IMR-90 (cell line): ENCODE results near the gene RDH16. TPM values are rescaled to one million over a fixed set of nuclear protein-coding genes. Genes with fewer than 3 reads are reported as not detected.

ENCODE experiments used
- ATAC-seq: fragments of 200-7000 bp; cut with Tn5 transposase; 2 replicates; pipeline ENCODE4 v1.9.1; 2020; ENCODE audit warnings: low read depth, mild to moderate bottlenecking, moderate library complexity
- BruUV-seq: library from RNA; stranded (reverse); fragments of 400-500 nt; replicated peaks from 2 replicates; lab custom pipeline; 2021; lab: Mats Ljungman, UMichigan
- CTCF ChIA-PET: fragments of 300-600 bp; formaldehyde crosslinking; extraction: SDS; loops from one replicate; lab custom pipeline; 2021; ENCODE audit warnings: antibody characterized with exemption; lab: Yijun Ruan, JAX
- POLR2A ChIA-PET: fragments of 300-600 bp; sonication (Branson Sonifier 250); formaldehyde crosslinking; loops from one replicate; lab custom pipeline; 2022; ENCODE audit warnings: antibody characterized with exemption; ENCODE audit not compliant: unreplicated experiment; lab: Charles Lee
- DNase-seq: peaks from one replicate; pipeline ENCODE4 v3.0.0; 2013
- H2AFZ ChIP-seq: replicated peaks from 2 replicates; pipeline ENCODE3; 2013; ENCODE audit warnings: low read length, mild to moderate bottlenecking; ENCODE audit not compliant: poor library complexity
- H2AK5ac ChIP-seq: 2 replicates; pipeline ENCODE4 v1.6.1; 2013; ENCODE audit warnings: low read depth, low read length, inconsistent platforms
- H2AK9ac ChIP-seq: replicated peaks from 2 replicates; pipeline ENCODE3; 2013; ENCODE audit warnings: mild to moderate bottlenecking, low read depth, low read length, moderate library complexity; ENCODE audit not compliant: poor library complexity
- H2BK120ac ChIP-seq: 2 replicates; pipeline ENCODE4 v1.6.1; 2013; ENCODE audit warnings: low read depth, low read length, inconsistent platforms
- H2BK15ac ChIP-seq: 3 replicates; pipeline ENCODE4 v1.6.1; 2013; ENCODE audit warnings: low read depth, low read length, inconsistent platforms
- H2BK20ac ChIP-seq: 2 replicates; pipeline ENCODE4 v1.6.1; 2013; ENCODE audit warnings: low read depth, mild to moderate bottlenecking, inconsistent platforms, low read length, moderate library complexity
- H2BK5ac ChIP-seq: 2 replicates; pipeline ENCODE4 v1.6.1; 2013; ENCODE audit warnings: mild to moderate bottlenecking, low read depth, low read length, inconsistent platforms; ENCODE audit not compliant: poor library complexity, severe bottlenecking
- H3K14ac ChIP-seq: replicated peaks from 2 replicates; pipeline ENCODE4 v1.6.1; 2013; ENCODE audit warnings: low read depth, low read length, inconsistent platforms
- H3K18ac ChIP-seq: 2 replicates; pipeline ENCODE4 v1.6.1; 2013; ENCODE audit warnings: low read depth, low read length, control low read depth
- H3K23ac ChIP-seq: 2 replicates; pipeline ENCODE4 v1.6.1; 2013; ENCODE audit warnings: low read depth, low read length, inconsistent platforms
- H3K27ac ChIP-seq: 2 replicates; pipeline ENCODE4 v1.5.1; 2013; ENCODE audit warnings: mild to moderate bottlenecking, control low read depth, low read length; ENCODE audit not compliant: insufficient read depth
- H3K27me3 ChIP-seq: 2 replicates; pipeline ENCODE4 v1.6.1; 2013; ENCODE audit warnings: low read length; ENCODE audit not compliant: control insufficient read depth, insufficient read depth
- H3K36me3 ChIP-seq: 2 replicates; pipeline ENCODE4 v1.6.1; 2013; ENCODE audit warnings: low read length, mixed read lengths; ENCODE audit not compliant: control insufficient read depth, insufficient read depth
- H3K4ac ChIP-seq: 2 replicates; pipeline ENCODE4 v1.6.1; 2013; ENCODE audit warnings: low read depth, low read length, inconsistent platforms
- H3K4me1 ChIP-seq: 2 replicates; pipeline ENCODE4 v1.6.1; 2013; ENCODE audit warnings: low read length, mixed read lengths; ENCODE audit not compliant: control insufficient read depth, insufficient read depth
- H3K4me2 ChIP-seq: 2 replicates; pipeline ENCODE4 v1.6.1; 2013; ENCODE audit warnings: low read depth, mild to moderate bottlenecking, control low read depth, low read length, moderate library complexity
- H3K4me3 ChIP-seq: 2 replicates; pipeline ENCODE4 v1.5.1; 2013; ENCODE audit warnings: low read depth, mild to moderate bottlenecking, control low read depth, low read length, moderate library complexity; ENCODE audit not compliant: insufficient read depth
- H3K56ac ChIP-seq: 2 replicates; pipeline ENCODE4 v1.6.1; 2013; ENCODE audit warnings: low read length, inconsistent platforms; ENCODE audit not compliant: insufficient read depth; ENCODE audit errors: extremely low read depth
- H3K79me1 ChIP-seq, 2 experiments: 2 replicates each; pipeline ENCODE4 v1.6.1; 2013; ENCODE audit warnings: low read length in 2 of 2, inconsistent platforms in 1 of 2, low read depth in 1 of 2
- H3K9ac ChIP-seq: 2 replicates; pipeline ENCODE4 v1.6.1; 2013; ENCODE audit warnings: low read depth, low read length, control low read depth
- H3K9me1 ChIP-seq: 2 replicates; pipeline ENCODE4 v1.6.1; 2013; ENCODE audit warnings: low read length, inconsistent platforms; ENCODE audit not compliant: insufficient read depth
- H3K9me3 ChIP-seq: 2 replicates; pipeline ENCODE4 v1.6.1; 2013; ENCODE audit warnings: low read length; ENCODE audit not compliant: control insufficient read depth, insufficient read depth
- H4K20me1 ChIP-seq: 2 replicates; pipeline ENCODE4 v1.6.1; 2013; ENCODE audit warnings: low read length, inconsistent platforms; ENCODE audit not compliant: insufficient read depth
- H4K5ac ChIP-seq: 2 replicates; pipeline ENCODE4 v1.6.1; 2013; ENCODE audit warnings: mild to moderate bottlenecking, low read depth, low read length, control low read depth
- H4K8ac ChIP-seq, 2 experiments: 2 replicates each; pipeline ENCODE4 v1.6.1; 2013; ENCODE audit warnings: low read depth in 2 of 2, low read length in 2 of 2, control low read depth in 1 of 2, inconsistent platforms in 1 of 2
- H4K91ac ChIP-seq: 2 replicates; pipeline ENCODE4 v1.6.1; 2013; ENCODE audit warnings: low read depth, low read length, inconsistent platforms; ENCODE audit not compliant: insufficient read depth
- BHLHE40 ChIP-seq: fragments of 150-350 bp; IDR thresholded peaks from 2 replicates; pipeline ENCODE4 v1.6.1; 2016; ENCODE audit warnings: mild to moderate bottlenecking, low read depth, low read length
- CHD1 ChIP-seq: IDR thresholded peaks from 2 replicates; pipeline ENCODE4 v1.6.1; 2012; ENCODE audit warnings: low read depth, low read length, improper control_type of control experiment
- MAFK ChIP-seq: IDR thresholded peaks from 2 replicates; pipeline ENCODE4 v1.6.1; 2012; ENCODE audit warnings: low read depth, low read length, improper control_type of control experiment
- MAZ ChIP-seq: IDR thresholded peaks from 2 replicates; pipeline ENCODE4 v1.6.1; 2012; ENCODE audit warnings: low read depth, mild to moderate bottlenecking, low read length, improper control_type of control experiment, moderate library complexity, borderline replicate concordance
- MXI1 ChIP-seq: IDR thresholded peaks from 2 replicates; pipeline ENCODE4 v1.6.1; 2012; ENCODE audit warnings: low read depth, mild to moderate bottlenecking, low read length, moderate library complexity, borderline replicate concordance
- RCOR1 ChIP-seq: IDR thresholded peaks from 2 replicates; pipeline ENCODE4 v1.6.1; 2012; ENCODE audit warnings: mild to moderate bottlenecking, low read length, improper control_type of control experiment; ENCODE audit not compliant: insufficient replicate concordance
- WGBS, 2 experiments: methylation state at CpG; one replicate each; pipeline versions ENCODE4 v1.1.5 to v1.1.7; 2013; ENCODE audit warnings: missing lambda C conversion rate in 2 of 2; ENCODE audit not compliant: insufficient read length in 1 of 2; ENCODE audit errors: extremely low coverage in 2 of 2; 5-methylcytosine and 5-hydroxymethylcytosine counted together
- dilution Hi-C: fragments of 300-500 bp; cut with HindIII; formaldehyde crosslinking; loops from one replicate; pipeline ENCODE4 v1.14.3; 2018; ENCODE audit warnings: low sequenced_read_pairs; ENCODE audit not compliant: unreplicated experiment
- in situ Hi-C: fragments of 300-500 bp; cut with MboI; formaldehyde crosslinking; loops from 3 replicates; pipeline ENCODE4 v1.14.3; 2019; ENCODE audit warnings: low sequenced_read_pairs, inconsistent platforms, mixed read lengths
- intact Hi-C: fragments of 100-400 bp; cut with micrococcal nuclease; formaldehyde crosslinking; loops from 2 replicates; pipeline ENCODE4 v1.10.0; 2022
- polyA plus RNA-seq, 3 experiments: library from polyadenylated mRNA; depleted of rRNA; stranded (reverse); fragments of >200 nt; gene quantifications; 2 replicates each; pipeline ENCODE4 v1.2.3, GENCODE V29; 2012; ENCODE audit warnings: low replicate concordance in 1 of 3
- total RNA-seq: library from RNA; depleted of rRNA; stranded (reverse); fragments of >200 nt; gene quantifications from 2 replicates; pipeline ENCODE4 v1.2.3, GENCODE V29; 2012

RDH16 gene
- total and polyA plus RNA-seq, 2 of the 4 experiments (the other 2 are of a cell fraction), result not detected

GRCh38 chr12:56988207-56988739 is 30.9 kb upstream of the RDH16 start:
- BruUV-seq, result no TSS peak
- no peak overlapping the region for H2AK9ac ChIP-seq
- peaks cover 3% of the 10 kb centered on the region; the same call in 1 of the 2 replicates for H4K20me1 ChIP-seq
- no peaks in the 10 kb centered on the region for H3K36me3 ChIP-seq
- H2AK5ac ChIP-seq, result no peak overlapping the region
- no peak overlapping the region for H3K4me3 ChIP-seq
- ATAC-seq (no peak), DNase-seq (no peak)
- no peak overlapping the region for H2BK20ac ChIP-seq
- H3K14ac ChIP-seq, result no peak overlapping the region
- WGBS, 2 experiments, result no CpG with 5 or more reads among the region's 5 CpGs
- H2BK15ac ChIP-seq, result no peak overlapping the region
- H3K4ac ChIP-seq, result no peak overlapping the region
- peaks cover 4% of the 10 kb centered on the region for H3K4me1 ChIP-seq
- in situ Hi-C loops (loop anchor here (5.0 to 25.0 kb wide), 2 partner anchors 226 to 476 kb away; partner anchors contain the start of genes HSD17B6 and RBMS2), intact Hi-C loops (no loop called here), dilution Hi-C loops (no loop called here)
- H2BK5ac ChIP-seq, result no peak overlapping the region
- no peak overlapping the region for H2AFZ ChIP-seq
- no peak overlapping the region for H2BK120ac ChIP-seq
- H3K27me3 ChIP-seq, result peaks cover 2% of the 10 kb centered on the region; the same call in 1 of the 2 replicates
- H3K56ac ChIP-seq, result no peak overlapping the region
- no peaks in the 10 kb centered on the region for H3K79me1 ChIP-seq
- no peak overlapping the region for H3K27ac ChIP-seq
- no peak overlapping the region for H3K4me2 ChIP-seq
- TF ChIP-seq CHD1, result no peak
- no peak for TF ChIP-seq MXI1
- no peak for TF ChIP-seq MAZ
- no peak for TF ChIP-seq RCOR1
- no peak for TF ChIP-seq BHLHE40
- TF ChIP-seq MAFK, result no peak
- H3K23ac ChIP-seq, result no peak overlapping the region
- H4K5ac ChIP-seq, result no peak overlapping the region
- CTCF ChIA-PET, result interaction anchor here (0.5 to 3.5 kb wide), 9 partner anchors 107 to 478 kb away, joined by 3 to 15 read pairs (median 3); partner anchors contain the start of gene HSD17B6
- H4K91ac ChIP-seq, result no peak overlapping the region
- no peak overlapping the region for H3K18ac ChIP-seq
- POLR2A ChIA-PET, result no interaction called here
- H3K9ac ChIP-seq, result no peak overlapping the region
- no peaks in the 10 kb centered on the region for H3K9me1 ChIP-seq
- H4K8ac ChIP-seq, result no peak overlapping the region
- H3K9me3 ChIP-seq, result no peaks in the 10 kb centered on the region
